Measurements from ENCODE around the gene ZBTB46. TPM values are rescaled to one million over a fixed set of nuclear protein-coding genes. Genes with fewer than 3 reads are reported as not detected.

Gene ZBTB46
- total RNA-seq, 3 donors from 2014 or later, result 8.2 to 18.7 (median 10.7) TPM

DNA sequence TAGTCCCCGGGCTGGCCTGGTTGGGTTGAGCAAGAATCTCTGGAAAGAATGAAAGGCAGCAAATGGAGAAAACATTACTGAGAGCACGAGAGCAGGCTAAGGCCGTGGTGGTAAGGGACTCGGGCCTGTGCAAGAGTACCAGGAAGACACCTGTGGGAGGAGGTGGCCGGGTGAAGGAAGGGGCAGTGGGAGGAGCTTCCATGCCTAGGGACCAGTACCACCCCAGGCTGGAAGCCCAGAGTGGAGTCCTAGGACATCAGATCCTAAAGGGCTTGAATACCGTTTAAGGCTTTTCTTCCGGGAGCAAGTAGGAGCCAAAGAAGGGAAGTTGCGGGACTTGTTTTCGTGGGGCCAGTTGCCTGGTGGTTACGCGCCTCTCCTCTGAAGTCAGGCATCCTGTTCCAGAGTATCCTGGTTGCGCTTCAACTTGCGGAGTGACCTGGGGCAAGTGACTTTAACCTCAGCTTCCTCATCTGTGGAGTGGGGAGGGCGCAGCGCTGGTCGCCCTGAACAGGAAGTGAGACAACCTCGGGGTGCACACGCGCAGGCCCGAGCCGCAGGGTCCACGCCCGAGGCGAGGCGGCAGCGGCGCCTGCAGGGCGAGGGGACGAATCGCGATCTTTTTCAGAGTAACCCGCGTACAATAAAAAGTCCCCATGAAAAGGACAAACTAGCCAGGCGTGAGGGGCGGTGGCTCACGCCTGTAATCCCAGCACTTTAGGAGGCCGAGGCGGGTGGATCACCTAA lies 32.9 kb upstream of the ZBTB46 start:
- Histone ChIP-seq H3K9me3 (no peaks in the 10 kb centered on the region), H3K4me3 (peak overlapping the region; percentile 88 to 98 (median 95)), H3K27me3 (no peaks in the 10 kb centered on the region), H3K36me3 (no peaks in the 10 kb centered on the region), H3K27ac (peak overlapping the region; percentile 95 to 97), H3K4me1 (peaks cover 5 to 12% of the 10 kb centered on the region in 2 donors)
- DNase-seq (ENCODE audit: low spot score in 2 of 2), result peak; percentile 77 to 90
- TF ChIP-seq POLR2AphosphoS5 (IDR thresholded peaks at IDR 0.05) (peak; percentile 73 to 85 (median 76)), POLR2A (IDR thresholded peaks at IDR 0.05) (no peak)
- TF ChIP-seq, protein P1, sequence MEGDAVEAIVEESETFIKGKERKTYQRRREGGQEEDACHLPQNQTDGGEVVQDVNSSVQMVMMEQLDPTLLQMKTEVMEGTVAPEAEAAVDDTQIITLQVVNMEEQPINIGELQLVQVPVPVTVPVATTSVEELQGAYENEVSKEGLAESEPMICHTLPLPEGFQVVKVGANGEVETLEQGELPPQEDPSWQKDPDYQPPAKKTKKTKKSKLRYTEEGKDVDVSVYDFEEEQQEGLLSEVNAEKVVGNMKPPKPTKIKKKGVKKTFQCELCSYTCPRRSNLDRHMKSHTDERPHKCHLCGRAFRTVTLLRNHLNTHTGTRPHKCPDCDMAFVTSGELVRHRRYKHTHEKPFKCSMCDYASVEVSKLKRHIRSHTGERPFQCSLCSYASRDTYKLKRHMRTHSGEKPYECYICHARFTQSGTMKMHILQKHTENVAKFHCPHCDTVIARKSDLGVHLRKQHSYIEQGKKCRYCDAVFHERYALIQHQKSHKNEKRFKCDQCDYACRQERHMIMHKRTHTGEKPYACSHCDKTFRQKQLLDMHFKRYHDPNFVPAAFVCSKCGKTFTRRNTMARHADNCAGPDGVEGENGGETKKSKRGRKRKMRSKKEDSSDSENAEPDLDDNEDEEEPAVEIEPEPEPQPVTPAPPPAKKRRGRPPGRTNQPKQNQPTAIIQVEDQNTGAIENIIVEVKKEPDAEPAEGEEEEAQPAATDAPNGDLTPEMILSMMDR (IDR thresholded peaks at IDR 0.05), result peak in 2 of 3 donors; percentile 35 to 49
- intact Hi-C loops (cut with DNase I; ENCODE audit: low total_unique reads), result no loop called here

DNA sequence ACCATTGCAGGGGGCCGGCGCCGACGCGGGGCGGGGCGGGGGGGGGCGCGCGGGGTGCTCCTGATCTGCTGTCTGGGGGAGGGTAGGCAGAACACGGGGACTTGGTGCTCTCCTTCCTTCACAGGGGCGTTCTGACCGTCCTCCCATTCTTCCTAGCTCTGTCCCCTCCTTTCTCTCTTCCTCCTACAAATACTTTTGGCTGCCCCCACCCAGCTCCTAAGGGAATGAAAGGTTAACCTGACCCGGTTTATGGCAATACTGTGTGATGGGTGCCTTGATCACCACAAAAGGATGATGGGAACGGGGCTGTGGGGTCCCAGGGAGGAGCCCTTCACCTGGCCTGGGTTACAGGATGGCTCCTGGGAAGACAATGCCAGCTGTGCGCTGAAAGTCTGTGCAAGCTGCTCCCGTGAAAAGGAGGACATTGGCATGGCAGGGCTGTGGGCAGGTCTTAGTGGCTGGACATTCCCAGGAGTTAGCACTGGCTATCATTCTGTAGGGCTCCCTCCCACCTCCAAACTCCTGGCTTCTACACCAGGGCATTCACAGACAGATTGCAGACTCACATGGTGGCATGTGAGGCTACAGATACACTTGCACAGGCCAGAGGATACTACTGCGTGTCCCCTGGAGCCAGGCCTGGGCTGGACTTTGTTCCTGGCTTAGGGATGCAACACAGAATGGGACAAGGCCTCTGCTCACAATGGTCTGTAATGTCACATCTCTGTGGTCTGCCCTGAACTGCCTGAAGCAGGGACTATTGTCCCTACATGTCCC lies 32.1 kb upstream of the ZBTB46 start:
- peak overlapping the region; percentile 88 to 98 (median 95) for H3K4me3 ChIP-seq

DNA sequence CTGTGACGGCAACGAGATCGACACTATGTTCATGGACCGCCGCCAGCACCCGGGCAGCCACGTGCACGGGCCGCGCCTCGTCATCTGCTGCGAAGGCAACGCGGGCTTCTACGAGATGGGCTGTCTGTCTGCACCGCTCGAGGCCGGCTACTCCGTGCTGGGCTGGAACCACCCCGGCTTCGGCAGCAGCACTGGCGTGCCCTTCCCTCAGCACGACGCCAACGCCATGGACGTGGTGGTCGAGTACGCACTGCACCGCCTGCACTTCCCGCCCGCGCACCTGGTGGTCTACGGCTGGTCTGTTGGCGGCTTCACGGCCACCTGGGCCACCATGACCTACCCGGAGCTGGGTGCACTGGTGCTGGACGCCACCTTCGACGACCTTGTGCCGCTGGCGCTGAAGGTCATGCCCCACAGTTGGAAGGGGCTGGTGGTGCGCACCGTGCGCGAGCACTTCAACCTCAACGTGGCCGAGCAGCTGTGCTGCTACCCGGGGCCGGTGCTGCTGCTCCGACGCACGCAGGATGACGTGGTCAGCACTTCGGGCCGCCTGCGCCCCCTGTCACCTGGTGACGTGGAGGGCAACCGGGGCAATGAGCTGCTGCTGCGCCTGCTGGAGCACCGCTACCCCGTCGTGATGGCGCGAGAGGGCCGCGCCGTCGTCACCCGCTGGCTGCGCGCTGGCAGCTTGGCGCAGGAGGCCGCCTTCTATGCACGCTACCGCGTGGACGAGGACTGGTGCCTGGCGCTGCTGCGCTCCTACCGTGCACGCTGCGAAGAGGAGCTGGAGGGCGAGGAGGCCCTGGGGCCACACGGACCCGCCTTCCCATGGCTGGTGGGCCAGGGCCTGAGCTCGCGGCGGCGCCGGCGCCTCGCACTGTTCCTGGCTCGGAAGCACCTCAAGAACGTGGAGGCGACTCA lies 31.2 kb upstream of the ZBTB46 start:
- DNase-seq (ENCODE audit: low spot score in 2 of 2), result no peak
- peaks cover 5 to 23% of the 10 kb centered on the region in 2 donors for H3K4me1 ChIP-seq

More for the DNA sequence above, 32.1 kb upstream of the ZBTB46 start:
- intact Hi-C loops (cut with DNase I; ENCODE audit: low total_unique reads), result no loop called here
- peak overlapping the region; percentile 95 to 97 for H3K27ac ChIP-seq
- TF ChIP-seq POLR2AphosphoS5 (IDR thresholded peaks at IDR 0.05), result no peak
- H3K27me3 ChIP-seq, result no peaks in the 10 kb centered on the region
- H3K9me3 ChIP-seq, result no peaks in the 10 kb centered on the region
- H3K36me3 ChIP-seq, result no peaks in the 10 kb centered on the region
- peaks cover 5 to 20% of the 10 kb centered on the region in 2 donors for H3K4me1 ChIP-seq
- no peak for DNase-seq (ENCODE audit: low spot score in 2 of 2)

DNA sequence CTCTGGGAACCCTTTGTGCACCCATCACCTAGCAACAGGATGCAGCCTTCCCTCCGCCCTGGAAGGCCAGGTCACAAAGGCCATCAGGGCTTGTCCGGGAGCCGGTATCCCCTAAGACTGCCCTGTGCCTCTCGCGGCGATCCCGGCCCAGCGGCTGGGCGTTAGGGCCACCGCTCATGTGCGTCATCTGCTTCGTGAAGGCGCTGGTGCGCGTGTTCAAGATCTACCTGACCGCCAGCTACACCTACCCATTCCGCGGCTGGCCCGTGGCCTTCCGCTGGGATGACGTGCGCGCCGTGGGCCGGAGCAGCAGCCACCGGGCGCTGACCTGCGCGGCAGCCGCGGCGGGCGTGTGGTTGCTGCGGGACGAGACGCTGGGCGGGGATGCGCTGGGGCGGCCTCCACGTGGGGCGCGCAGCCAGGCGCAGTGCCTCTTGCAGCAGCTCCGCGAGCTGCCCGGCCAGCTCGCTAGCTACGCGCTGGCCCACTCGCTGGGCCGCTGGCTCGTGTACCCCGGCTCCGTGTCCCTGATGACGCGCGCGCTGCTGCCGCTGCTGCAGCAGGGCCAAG lies 30.4 kb upstream of the ZBTB46 start, which contains the start of gene ABHD16B:
TSS of gene ABHD16B (plus strand) at position 134 of the 570 bp plus-strand sequence. CDS start at position 177, 43 bp downstream.
- intact Hi-C loops (cut with DNase I; ENCODE audit: low total_unique reads), result no loop called here
- no peak for DNase-seq (ENCODE audit: low spot score in 2 of 2)
- Histone ChIP-seq H3K36me3 (no peaks in the 10 kb centered on the region), H3K4me1 (peaks cover 5 to 23% of the 10 kb centered on the region in 2 donors), H3K27ac (peak within 1 kb of the TSS; percentile 15 to 95), H3K27me3 (no peaks in the 10 kb centered on the region), H3K4me3 (no peak within 1 kb of the TSS), H3K9me3 (no peaks in the 10 kb centered on the region)
- no peak for TF ChIP-seq POLR2A (IDR thresholded peaks at IDR 0.05)
- TF ChIP-seq, protein P1 (IDR thresholded peaks at IDR 0.05), result no peak
- TF ChIP-seq POLR2AphosphoS5 (IDR thresholded peaks at IDR 0.05), result no peak

More for the DNA sequence above, 31.2 kb upstream of the ZBTB46 start:
- no peaks in the 10 kb centered on the region for H3K9me3 ChIP-seq
- TF ChIP-seq POLR2A (IDR thresholded peaks at IDR 0.05) (no peak), POLR2AphosphoS5 (IDR thresholded peaks at IDR 0.05) (no peak)
- TF ChIP-seq, protein P1 (IDR thresholded peaks at IDR 0.05), result no peak
- H3K4me3 ChIP-seq, result no peak overlapping the region
- H3K27me3 ChIP-seq, result no peaks in the 10 kb centered on the region
- intact Hi-C loops (cut with DNase I; ENCODE audit: low total_unique reads), result no loop called here
- H3K27ac ChIP-seq, result peak overlapping the region; percentile 95 to 97
- H3K36me3 ChIP-seq, result no peaks in the 10 kb centered on the region
